Astrocyte (in vitro differentiated cells and primary cell): ENCODE measurements around the gene HBA2. TPM values are rescaled to one million over a fixed set of nuclear protein-coding genes. Genes with fewer than 3 reads are reported as not detected.

ENCODE experiments used
- DNase-seq: peaks from one replicate; pipeline ENCODE4 v3.0.0-alpha.2; 2010; ENCODE audit warnings: low read depth
- FAIRE-seq: peaks from 2 replicates; lab custom pipeline; 2011; peaks lifted over from hg19 to GRCh38; lab: Jason Lieb, UNC
- H2AFZ ChIP-seq: 2 replicates; pipeline ENCODE4 v1.6.0; 2012; ENCODE audit warnings: low read depth, low read length, inconsistent platforms
- H3K27ac ChIP-seq: 2 replicates; pipeline ENCODE4 v1.5.1; 2011; ENCODE audit warnings: low read depth, low read length, inconsistent platforms
- H3K27me3 ChIP-seq: 2 replicates; pipeline ENCODE4 v1.6.0; 2011; ENCODE audit warnings: low read length, inconsistent platforms; ENCODE audit not compliant: insufficient read depth
- H3K36me3 ChIP-seq: 2 replicates; pipeline ENCODE4 v1.5.1; 2011; ENCODE audit warnings: low read length, inconsistent platforms; ENCODE audit not compliant: insufficient read depth
- H3K4me1 ChIP-seq: 2 replicates; pipeline ENCODE4 v1.5.1; 2011; ENCODE audit warnings: low read length, inconsistent platforms; ENCODE audit not compliant: insufficient read depth
- H3K4me2 ChIP-seq: 2 replicates; pipeline ENCODE4 v1.6.0; 2012; ENCODE audit warnings: low read length, inconsistent platforms
- H3K4me3 ChIP-seq: 2 replicates; pipeline ENCODE4 v1.5.1; 2011; ENCODE audit warnings: low read depth, mild to moderate bottlenecking, low read length, inconsistent platforms; ENCODE audit not compliant: insufficient read depth
- H3K79me2 ChIP-seq: 2 replicates; pipeline ENCODE4 v1.6.0; 2012; ENCODE audit warnings: mild to moderate bottlenecking, low read length, inconsistent platforms; ENCODE audit not compliant: insufficient read depth
- H3K9ac ChIP-seq: 2 replicates; pipeline ENCODE4 v1.6.0; 2012; ENCODE audit warnings: mild to moderate bottlenecking, low read length, inconsistent platforms
- H3K9me3 ChIP-seq: 2 replicates; pipeline ENCODE4 v1.5.1; 2012; ENCODE audit warnings: low read depth, mild to moderate bottlenecking, low read length, inconsistent platforms; ENCODE audit not compliant: insufficient read depth
- H4K20me1 ChIP-seq: 2 replicates; pipeline ENCODE4 v1.6.0; 2012; ENCODE audit warnings: low read length, inconsistent platforms; ENCODE audit not compliant: insufficient read depth
- H3K27ac Mint-ChIP-seq: one replicate; pipeline ENCODE4 v1.8.0; 2021; ENCODE audit warnings: mild to moderate bottlenecking, mixed read lengths; ENCODE audit not compliant: unreplicated experiment
- H3K27me3 Mint-ChIP-seq: one replicate; pipeline ENCODE4 v1.8.0; 2021; ENCODE audit warnings: low read depth, mixed read lengths; ENCODE audit not compliant: unreplicated experiment
- H3K36me3 Mint-ChIP-seq: one replicate; pipeline ENCODE4 v1.8.0; 2021; ENCODE audit warnings: low read depth, mixed read lengths; ENCODE audit not compliant: unreplicated experiment
- H3K4me1 Mint-ChIP-seq: one replicate; pipeline ENCODE4 v1.8.0; 2021; ENCODE audit warnings: low read depth, mixed read lengths; ENCODE audit not compliant: unreplicated experiment
- H3K4me3 Mint-ChIP-seq: one replicate; pipeline ENCODE4 v1.8.0; 2021; ENCODE audit warnings: mild to moderate bottlenecking, moderate library complexity, mixed read lengths; ENCODE audit not compliant: unreplicated experiment
- H3K9me3 Mint-ChIP-seq: one replicate; pipeline ENCODE4 v1.8.0; 2021; ENCODE audit warnings: mild to moderate bottlenecking, mixed read lengths; ENCODE audit not compliant: unreplicated experiment
- CTCF ChIP-seq: IDR thresholded peaks from 2 replicates; pipeline ENCODE4 v1.5.1; 2011; ENCODE audit warnings: low read depth, mild to moderate bottlenecking, inconsistent platforms, low read length, moderate library complexity; ENCODE audit not compliant: insufficient read depth
- EZH2 ChIP-seq: IDR thresholded peaks from 2 replicates; pipeline ENCODE4 v1.6.1; 2012; ENCODE audit warnings: mild to moderate bottlenecking, low read length, inconsistent platforms; ENCODE audit not compliant: insufficient read depth
- total RNA-seq: library from RNA; stranded (reverse); gene quantifications from 2 replicates; pipeline ENCODE4 v1.2.1, GENCODE V29; 2021

HBA2 gene
- total RNA-seq, 1 donor from 2014 or later: 1.4 TPM

GRCh38 chr16:129075-129474 lies 43.6 kb upstream of the HBA2 start:
- Histone ChIP-seq H3K9ac (no peak overlapping the region), H3K27ac (no peak overlapping the region), H3K9me3 (no peaks in the 10 kb centered on the region), H2AFZ (no peak overlapping the region), H3K27me3 (no peaks in the 10 kb centered on the region), H3K36me3 (no peaks in the 10 kb centered on the region), H3K4me1 (no peaks in the 10 kb centered on the region), H4K20me1 (peaks cover 57% of the 10 kb centered on the region), H3K79me2 (peaks cover 53% of the 10 kb centered on the region), H3K4me3 (no peak overlapping the region), H3K4me2 (no peak overlapping the region)
- H3K4me1 Mint-ChIP-seq: peaks cover 5% of the 10 kb centered on the region
- no peaks in the 10 kb centered on the region for H3K9me3 Mint-ChIP-seq
- H3K27ac Mint-ChIP-seq: no peak overlapping the region
- no peak overlapping the region for H3K4me3 Mint-ChIP-seq
- DNase-seq (no peak), FAIRE-seq (no peak)
- H3K36me3 Mint-ChIP-seq: peaks cover 10% of the 10 kb centered on the region
- no peak for TF ChIP-seq CTCF
- TF ChIP-seq EZH2: no peak
- no peaks in the 10 kb centered on the region for H3K27me3 Mint-ChIP-seq

GRCh38 chr16:130533-131173 lies 42.0 kb upstream of the HBA2 start:
- no peak for TF ChIP-seq EZH2
- no peak for TF ChIP-seq CTCF
- H3K9me3 ChIP-seq: no peaks in the 10 kb centered on the region
- Mint-ChIP-seq H3K27me3 (no peaks in the 10 kb centered on the region), H3K4me3 (no peak overlapping the region), H3K4me1 (peaks cover 5% of the 10 kb centered on the region), H3K36me3 (peaks cover 5% of the 10 kb centered on the region), H3K9me3 (no peaks in the 10 kb centered on the region), H3K27ac (no peak overlapping the region)
- H3K9ac ChIP-seq: no peak overlapping the region
- peaks cover 46% of the 10 kb centered on the region for H4K20me1 ChIP-seq
- H3K4me2 ChIP-seq: no peak overlapping the region
- H3K27me3 ChIP-seq: no peaks in the 10 kb centered on the region
- no peak overlapping the region for H2AFZ ChIP-seq
- no peak overlapping the region for H3K27ac ChIP-seq
- H3K36me3 ChIP-seq: no peaks in the 10 kb centered on the region
- peaks cover 64% of the 10 kb centered on the region for H3K79me2 ChIP-seq
- FAIRE-seq (no peak), DNase-seq (no peak)
- H3K4me1 ChIP-seq: no peaks in the 10 kb centered on the region
- no peak overlapping the region for H3K4me3 ChIP-seq

- Histone ChIP-seq H4K20me1 (peaks cover 38% of the 10 kb centered on the region), H3K9ac (no peak overlapping the region), H3K36me3 (no peaks in the 10 kb centered on the region), H2AFZ (no peak overlapping the region), H3K4me2 (no peak overlapping the region), H3K4me3 (no peak overlapping the region), H3K9me3 (no peaks in the 10 kb centered on the region), H3K27me3 (no peaks in the 10 kb centered on the region), H3K4me1 (no peaks in the 10 kb centered on the region), H3K79me2 (peaks cover 77% of the 10 kb centered on the region), H3K27ac (no peak overlapping the region)
- H3K36me3 Mint-ChIP-seq: peaks cover 5% of the 10 kb centered on the region
- H3K9me3 Mint-ChIP-seq: no peaks in the 10 kb centered on the region
- DNase-seq (no peak), FAIRE-seq (no peak)
- H3K4me1 Mint-ChIP-seq: peaks cover 5% of the 10 kb centered on the region
- H3K27me3 Mint-ChIP-seq: no peaks in the 10 kb centered on the region
- H3K27ac Mint-ChIP-seq: no peak overlapping the region
- TF ChIP-seq CTCF: no peak
- no peak for TF ChIP-seq EZH2
- no peak overlapping the region for H3K4me3 Mint-ChIP-seq
Observed at GRCh38 chr16:132120-132519, 40.6 kb upstream of the HBA2 start.
